LNCaP clone FGC (cell line): ENCODE measurements around the gene MATK.

Experiments used
- DNase-seq: peaks from one replicate; pipeline ENCODE4 v3.0.0-alpha.2; 2011; ENCODE audit warnings: low read depth
- H3K4me3 ChIP-seq: 2 replicates; pipeline ENCODE4 v1.5.1; 2011; ENCODE audit warnings: mild to moderate bottlenecking, low read depth, low read length, control low read depth
- TF ChIP-seq, protein P1 (sequence below): IDR thresholded peaks from 2 replicates; pipeline ENCODE4 v1.5.1; 2012; ENCODE audit warnings: mild to moderate bottlenecking; ENCODE audit not compliant: control insufficient read depth, insufficient read depth; ENCODE audit errors: extremely low read depth

MATK gene

DNA sequence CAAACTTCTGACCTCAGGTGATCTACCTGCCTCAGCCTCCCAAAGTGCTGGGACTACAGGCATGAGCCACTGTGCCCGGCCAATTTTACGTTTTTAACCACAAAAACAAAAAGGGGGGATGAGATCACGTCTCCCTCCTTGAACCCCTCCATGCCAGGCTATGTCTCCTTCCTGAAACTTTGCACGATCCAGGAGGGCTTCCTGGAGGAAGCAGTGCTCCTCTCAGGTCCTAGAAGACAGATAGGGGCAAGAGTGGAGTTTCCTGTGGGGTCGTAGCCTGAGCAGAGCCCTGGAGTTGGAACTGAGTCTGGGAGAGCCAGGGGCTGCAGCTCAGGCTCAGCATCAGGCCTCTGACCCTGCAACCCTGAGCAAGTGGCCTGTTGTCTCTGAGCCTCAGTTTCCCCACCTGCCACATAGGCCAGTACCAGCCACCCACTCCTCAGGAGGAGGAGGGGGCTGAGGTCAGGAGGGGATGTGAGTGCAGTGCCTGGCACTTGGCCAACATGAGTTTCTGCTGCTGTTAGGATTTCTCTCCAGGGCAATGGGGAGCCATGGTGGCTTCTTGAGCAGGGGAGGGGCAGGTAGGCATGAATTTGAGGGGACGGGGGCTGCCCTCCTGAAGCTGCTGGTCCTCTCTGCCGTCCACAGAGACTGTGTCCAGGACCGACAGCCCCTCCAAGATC, 40.7 kb downstream of the MATK start:
- TF ChIP-seq, protein P1, sequence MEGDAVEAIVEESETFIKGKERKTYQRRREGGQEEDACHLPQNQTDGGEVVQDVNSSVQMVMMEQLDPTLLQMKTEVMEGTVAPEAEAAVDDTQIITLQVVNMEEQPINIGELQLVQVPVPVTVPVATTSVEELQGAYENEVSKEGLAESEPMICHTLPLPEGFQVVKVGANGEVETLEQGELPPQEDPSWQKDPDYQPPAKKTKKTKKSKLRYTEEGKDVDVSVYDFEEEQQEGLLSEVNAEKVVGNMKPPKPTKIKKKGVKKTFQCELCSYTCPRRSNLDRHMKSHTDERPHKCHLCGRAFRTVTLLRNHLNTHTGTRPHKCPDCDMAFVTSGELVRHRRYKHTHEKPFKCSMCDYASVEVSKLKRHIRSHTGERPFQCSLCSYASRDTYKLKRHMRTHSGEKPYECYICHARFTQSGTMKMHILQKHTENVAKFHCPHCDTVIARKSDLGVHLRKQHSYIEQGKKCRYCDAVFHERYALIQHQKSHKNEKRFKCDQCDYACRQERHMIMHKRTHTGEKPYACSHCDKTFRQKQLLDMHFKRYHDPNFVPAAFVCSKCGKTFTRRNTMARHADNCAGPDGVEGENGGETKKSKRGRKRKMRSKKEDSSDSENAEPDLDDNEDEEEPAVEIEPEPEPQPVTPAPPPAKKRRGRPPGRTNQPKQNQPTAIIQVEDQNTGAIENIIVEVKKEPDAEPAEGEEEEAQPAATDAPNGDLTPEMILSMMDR: no peak
- no peak overlapping the region for H3K4me3 ChIP-seq
- DNase-seq: no peak

DNA sequence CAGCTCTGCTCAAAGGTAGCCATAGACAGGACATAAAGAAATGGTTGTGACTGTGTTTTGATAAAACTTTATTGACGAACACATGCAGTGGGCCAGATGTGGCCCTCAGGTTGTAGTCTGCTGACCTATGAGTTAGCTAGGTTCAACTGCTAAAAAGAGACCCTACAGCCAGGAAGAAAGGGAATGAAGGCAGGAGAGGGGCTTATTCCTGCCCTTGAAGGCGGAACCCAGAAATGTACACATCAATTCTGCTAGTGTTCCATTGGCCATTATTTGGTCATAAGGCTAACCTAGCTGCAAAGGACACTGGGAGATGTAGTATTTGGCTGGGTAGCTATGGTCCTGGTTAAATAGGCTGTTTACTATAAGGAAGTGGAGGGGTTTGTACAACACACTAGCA, 42.7 kb downstream of the MATK start:
- H3K4me3 ChIP-seq: no peak overlapping the region
- TF ChIP-seq, protein P1: no peak
- DNase-seq: no peak

DNA sequence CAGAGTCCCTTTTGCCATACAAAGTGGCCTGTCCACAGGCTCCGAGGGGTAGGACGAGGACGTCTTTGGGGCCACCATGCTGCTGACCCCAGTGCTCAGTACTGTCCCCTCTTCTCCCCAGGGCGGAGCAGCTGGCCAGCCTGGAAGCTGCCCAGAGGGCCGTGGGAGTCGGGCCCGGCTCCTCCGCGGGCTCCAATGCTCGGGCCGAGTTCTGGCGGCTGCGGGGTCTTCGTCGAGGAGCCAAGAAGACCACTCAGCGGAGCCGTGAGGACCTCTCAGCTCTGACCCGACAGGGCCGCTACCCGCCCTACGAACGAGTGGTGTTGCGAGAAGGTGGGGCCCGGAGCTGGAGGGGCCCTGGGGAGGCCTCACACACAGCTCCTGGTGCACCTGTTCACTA, 45.8 kb downstream of the MATK start:
- no peak for DNase-seq
- H3K4me3 ChIP-seq: no peak overlapping the region
- TF ChIP-seq, protein P1: no peak

DNA sequence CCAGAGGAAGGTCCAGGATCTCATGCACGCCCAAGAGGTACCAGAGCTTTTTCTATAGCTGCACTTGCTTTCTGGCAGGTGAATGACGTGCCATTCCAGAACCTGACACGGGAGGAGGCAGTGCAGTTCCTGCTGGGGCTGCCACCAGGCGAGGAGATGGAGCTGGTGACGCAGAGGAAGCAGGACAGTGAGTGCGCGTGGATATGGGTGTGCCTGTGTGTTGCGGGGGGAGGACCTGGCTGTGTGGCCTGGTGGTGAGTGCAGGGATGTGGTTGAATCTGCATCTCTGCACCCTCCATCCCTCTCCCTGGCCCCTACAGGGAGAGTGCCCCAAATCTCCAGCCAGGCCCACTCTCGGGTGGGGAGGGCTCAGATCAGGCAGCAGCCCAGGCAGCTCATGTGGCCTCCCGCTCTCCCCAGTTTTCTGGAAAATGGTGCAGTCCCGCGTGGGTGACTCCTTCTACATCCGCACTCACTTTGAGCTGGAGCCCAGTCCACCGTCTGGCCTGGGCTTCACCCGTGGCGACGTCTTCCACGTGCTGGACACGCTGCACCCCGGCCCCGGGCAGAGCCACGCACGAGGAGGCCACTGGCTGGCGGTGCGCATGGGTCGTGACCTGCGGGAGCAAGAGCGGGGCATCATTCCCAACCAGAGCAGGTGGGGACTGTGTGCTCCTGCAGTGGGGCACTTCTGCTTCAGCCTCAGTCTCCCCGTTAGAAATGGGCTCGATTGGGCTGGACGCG, 47.5 kb downstream of the MATK start:
- TF ChIP-seq, protein P1: no peak
- no peak for DNase-seq
- H3K4me3 ChIP-seq: no peak overlapping the region

DNA sequence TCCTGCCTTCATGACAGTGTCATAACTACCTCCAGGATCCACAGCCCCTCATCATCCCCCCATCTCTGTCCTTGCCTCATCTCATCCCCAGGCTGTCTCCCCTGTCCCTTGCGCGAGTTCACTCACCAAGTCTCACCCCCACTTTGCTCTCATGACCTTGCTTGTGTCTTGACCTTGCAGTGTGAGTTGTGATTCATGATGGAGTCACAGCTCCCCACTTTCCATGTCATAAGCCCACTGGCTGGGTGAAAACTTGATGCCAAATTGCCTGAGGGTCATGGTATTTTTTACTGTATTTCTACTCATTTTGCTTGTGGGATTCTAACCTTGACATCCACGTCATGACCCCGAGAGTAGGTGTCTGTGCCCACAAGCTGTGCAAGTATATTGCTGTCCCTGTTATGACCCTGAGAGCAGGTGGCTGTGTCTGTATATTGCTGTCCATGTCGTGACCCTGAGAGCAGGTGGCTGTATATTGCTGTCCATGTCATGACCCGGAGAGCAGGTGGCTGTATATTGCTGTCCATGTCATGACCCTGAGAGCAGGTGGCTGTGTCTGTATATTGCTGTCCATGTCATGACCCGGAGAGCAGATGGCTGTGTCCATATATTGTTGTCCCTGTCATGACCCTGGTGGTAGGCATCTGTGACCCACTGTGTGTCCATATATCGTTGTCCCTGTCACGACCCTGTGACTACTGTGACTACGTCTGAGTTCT, 48.5 kb downstream of the MATK start:
- no peak overlapping the region for H3K4me3 ChIP-seq
- TF ChIP-seq, protein P1: no peak
- no peak for DNase-seq

DNA sequence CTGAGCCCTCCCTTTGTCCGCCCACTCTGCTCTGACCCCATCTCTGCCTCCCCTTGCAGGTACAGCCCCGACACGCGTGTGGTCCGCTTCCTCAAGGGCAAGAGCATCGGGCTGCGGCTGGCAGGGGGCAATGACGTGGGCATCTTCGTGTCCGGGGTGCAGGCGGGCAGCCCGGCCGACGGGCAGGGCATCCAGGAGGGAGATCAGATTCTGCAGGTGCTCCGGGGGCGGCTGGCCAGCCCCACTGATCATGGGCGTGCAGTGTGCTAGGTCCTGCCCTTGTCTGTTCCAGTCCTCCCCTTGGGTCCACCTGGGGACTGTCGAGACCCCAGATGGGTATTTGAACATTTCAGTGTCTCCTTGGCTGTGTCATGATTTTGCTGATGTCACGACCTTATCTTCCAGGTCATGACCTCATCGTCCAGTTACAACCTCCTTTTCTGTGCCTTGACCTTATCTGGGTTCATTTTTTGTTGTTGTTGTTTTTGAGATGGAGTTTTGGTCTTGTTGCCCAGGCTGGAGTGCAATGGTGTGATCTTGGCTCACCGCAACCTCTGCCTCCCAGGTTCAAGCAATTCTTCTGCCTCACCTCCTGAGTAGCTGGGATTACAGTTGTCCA, 50.0 kb downstream of the MATK start:
- H3K4me3 ChIP-seq: no peak overlapping the region
- TF ChIP-seq, protein P1: no peak
- no peak for DNase-seq
